ENCODE results near the gene MICU2.

Gene MICU2

GRCh38 chr13:21541271-21541670, 62.7 kb downstream of the MICU2 start:
- DNase-seq = no peak

- DNase-seq = no peak
These were observed 64.3 kb downstream of the MICU2 start for GRCh38 chr13:21539687-21540086.

GRCh38 chr13:21538753-21539152, 65.2 kb downstream of the MICU2 start:
- DNase-seq = no peak

GRCh38 chr13:21538280-21538679, 65.7 kb downstream of the MICU2 start:
- no peak for DNase-seq

- DNase-seq = no peak
These were observed 66.9 kb downstream of the MICU2 start for GRCh38 chr13:21537105-21537504.

- DNase-seq = no peak
These were observed 69.2 kb downstream of the MICU2 start for GRCh38 chr13:21534760-21535159.

- no peak for DNase-seq
These were observed 72.5 kb downstream of the MICU2 start for GRCh38 chr13:21531455-21531854.

- DNase-seq = no peak
These were observed 73.3 kb downstream of the MICU2 start for GRCh38 chr13:21530656-21531055.

GRCh38 chr13:21529146-21529893, 74.7 kb downstream of the MICU2 start:
- DNase-seq = peak; percentile 22

GRCh38 chr13:21528616-21529015, 75.4 kb downstream of the MICU2 start:
- no peak for DNase-seq

GRCh38 chr13:21526707-21527540, 77.0 kb downstream of the MICU2 start:
- no peak for DNase-seq

GRCh38 chr13:21522847-21523246, 81.1 kb downstream of the MICU2 start:
- DNase-seq = no peak

GRCh38 chr13:21522130-21522529, 81.8 kb downstream of the MICU2 start:
- no peak for DNase-seq

- no peak for DNase-seq
These were observed 85.3 kb downstream of the MICU2 start for GRCh38 chr13:21518617-21519144.

- DNase-seq = no peak
These were observed 86.4 kb downstream of the MICU2 start for GRCh38 chr13:21517576-21517975.

GRCh38 chr13:21516805-21517204, 87.2 kb downstream of the MICU2 start:
- no peak for DNase-seq

- peak; percentile 72 for DNase-seq
These were observed 92.1 kb downstream of the MICU2 start for GRCh38 chr13:21511849-21512248.

- DNase-seq = no peak
These were observed 99.6 kb downstream of the MICU2 start for GRCh38 chr13:21504379-21504778.

- DNase-seq = no peak
These were observed 102.3 kb downstream of the MICU2 start for GRCh38 chr13:21501686-21502085.

GRCh38 chr13:21486322-21486721, 117.6 kb downstream of the MICU2 start:
- no peak for DNase-seq

GRCh38 chr13:21483748-21484147, 120.2 kb downstream of the MICU2 start:
- DNase-seq = no peak

GRCh38 chr13:21481359-21481758, 122.6 kb downstream of the MICU2 start:
- DNase-seq = no peak

- peak; percentile 21 for DNase-seq
These were observed 124.8 kb downstream of the MICU2 start for GRCh38 chr13:21478881-21479808.

Data from NCI-H2171 treated with DMSO at 0.1 percent for 48 hours (cell line).